ENCODE measurements around the gene HIC1. TPM values are rescaled to one million over a fixed set of nuclear protein-coding genes. Genes with fewer than 3 reads are reported as not detected.

Gene HIC1
- polyA plus RNA-seq, 1 donor (not counting 4 experiments of a cell fraction or from before 2014, with no cell fraction given), result 0.64 TPM

DNA sequence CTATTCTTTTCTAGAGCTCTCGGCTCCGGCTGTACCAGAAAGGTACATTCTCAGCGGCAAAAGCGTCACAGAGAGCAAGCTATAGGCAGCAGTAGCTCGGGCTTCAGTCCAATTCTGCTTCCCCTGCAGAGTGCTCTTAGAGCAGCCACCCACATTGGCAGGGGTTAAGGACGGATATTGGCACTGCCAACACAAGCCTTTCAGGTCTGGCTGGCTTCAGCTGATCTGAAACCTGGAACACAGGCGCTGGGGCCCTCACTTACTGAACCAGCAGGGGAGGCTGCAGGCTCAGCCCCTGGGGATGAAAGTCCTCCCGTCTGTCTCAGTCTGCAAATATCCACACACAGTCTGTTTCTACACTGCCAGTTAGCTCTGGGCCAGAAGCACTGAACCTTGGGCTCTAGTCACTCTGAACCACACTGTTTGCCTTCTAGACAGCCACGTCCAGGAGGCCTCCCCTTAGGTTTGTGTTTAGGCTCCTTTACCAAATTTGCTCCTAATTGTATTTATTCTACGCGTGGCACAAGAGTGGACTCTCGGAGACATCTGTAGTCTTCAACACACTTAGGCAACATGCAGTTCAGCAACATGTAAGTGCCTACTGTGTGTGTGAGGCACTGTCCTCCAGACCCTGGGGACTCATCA is 40.1 kb downstream of the HIC1 start:
- H2AFZ ChIP-seq (ENCODE audit: control insufficient read depth, low read length), result no peak overlapping the region
- H4K20me1 ChIP-seq (ENCODE audit: control insufficient read depth, extremely low read depth, insufficient read depth, low read length), result no peaks in the 10 kb centered on the region
- no peak for DNase-seq (ENCODE audit: low read depth, low spot score)
- H3K36me3 ChIP-seq (ENCODE audit: control insufficient read depth in 2 of 2, extremely low read depth in 1 of 2, insufficient read depth in 2 of 2, low read length in 2 of 2), result peaks cover 0 to 3% of the 10 kb centered on the region in 2 experiments
- dilution Hi-C loops (cut with MboI; ENCODE audit: extremely low pct_ligation_motif_present, low sequenced_read_pairs), result no loop called here
- no peaks in the 10 kb centered on the region for H3K9me3 ChIP-seq (ENCODE audit: control insufficient read depth, low read depth, low read length)
- TF ChIP-seq EZH2 (IDR thresholded peaks at IDR 0.05; ENCODE audit: low read length), result no peak
- TF ChIP-seq, protein P1, sequence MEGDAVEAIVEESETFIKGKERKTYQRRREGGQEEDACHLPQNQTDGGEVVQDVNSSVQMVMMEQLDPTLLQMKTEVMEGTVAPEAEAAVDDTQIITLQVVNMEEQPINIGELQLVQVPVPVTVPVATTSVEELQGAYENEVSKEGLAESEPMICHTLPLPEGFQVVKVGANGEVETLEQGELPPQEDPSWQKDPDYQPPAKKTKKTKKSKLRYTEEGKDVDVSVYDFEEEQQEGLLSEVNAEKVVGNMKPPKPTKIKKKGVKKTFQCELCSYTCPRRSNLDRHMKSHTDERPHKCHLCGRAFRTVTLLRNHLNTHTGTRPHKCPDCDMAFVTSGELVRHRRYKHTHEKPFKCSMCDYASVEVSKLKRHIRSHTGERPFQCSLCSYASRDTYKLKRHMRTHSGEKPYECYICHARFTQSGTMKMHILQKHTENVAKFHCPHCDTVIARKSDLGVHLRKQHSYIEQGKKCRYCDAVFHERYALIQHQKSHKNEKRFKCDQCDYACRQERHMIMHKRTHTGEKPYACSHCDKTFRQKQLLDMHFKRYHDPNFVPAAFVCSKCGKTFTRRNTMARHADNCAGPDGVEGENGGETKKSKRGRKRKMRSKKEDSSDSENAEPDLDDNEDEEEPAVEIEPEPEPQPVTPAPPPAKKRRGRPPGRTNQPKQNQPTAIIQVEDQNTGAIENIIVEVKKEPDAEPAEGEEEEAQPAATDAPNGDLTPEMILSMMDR (optimal IDR thresholded peaks at IDR 0.05 in 1 of 3, IDR thresholded peaks at IDR 0.05 in 1 of 3, conservative IDR thresholded peaks at IDR 0.05 in 1 of 3; ENCODE audit: extremely low read depth in 1 of 3, insufficient read depth in 2 of 3, low read length in 3 of 3), result peak; percentile 63 to 71 (median 69)
- peak; percentile 26 for FAIRE-seq
- H3K4me2 ChIP-seq (ENCODE audit: control insufficient read depth, extremely low read depth, insufficient read depth, low read depth, low read length), result no peak overlapping the region
- H3K27me3 ChIP-seq (ENCODE audit: control insufficient read depth, extremely low read depth, insufficient read depth, low read length), result no peaks in the 10 kb centered on the region
- no peak overlapping the region for H3K27ac ChIP-seq (ENCODE audit: control insufficient read depth, insufficient read depth, low read length)
- H3K9me1 ChIP-seq (ENCODE audit: control insufficient read depth, extremely low read depth, insufficient read depth, low read length), result no peaks in the 10 kb centered on the region
- H3K4me1 ChIP-seq (ENCODE audit: control insufficient read depth, extremely low read depth, insufficient read depth, low read length), result peaks cover 32% of the 10 kb centered on the region
- H3K79me2 ChIP-seq (ENCODE audit: control insufficient read depth, insufficient read depth, low read length), result no peaks in the 10 kb centered on the region
- H3K4me3 ChIP-seq (ENCODE audit: control insufficient read depth in 2 of 3, extremely low read depth in 1 of 3, insufficient read depth in 2 of 3, low read depth in 1 of 3, low read length in 3 of 3), result no peak overlapping the region
- no peak overlapping the region for H3K9ac ChIP-seq (ENCODE audit: control insufficient read depth, extremely low read depth, insufficient read depth, low read length)

DNA sequence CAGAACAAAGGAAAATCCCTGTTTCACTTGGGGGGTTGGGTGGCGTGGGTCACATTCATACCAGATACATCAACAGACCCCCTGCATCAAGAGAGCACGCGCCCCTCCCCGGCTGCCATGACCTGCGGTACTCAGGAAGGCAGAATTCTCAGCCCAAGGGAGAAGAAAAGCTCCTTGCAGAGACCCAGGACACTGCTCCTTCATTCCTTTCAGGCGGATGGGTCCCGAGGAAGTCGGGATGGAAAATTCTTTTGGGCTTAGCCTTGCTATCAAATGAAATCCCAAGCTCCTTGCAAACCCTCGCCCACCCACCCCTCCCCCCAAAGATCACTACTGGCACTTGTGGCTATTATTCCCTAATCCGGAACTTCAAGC is 40.6 kb downstream of the HIC1 start:
- Histone ChIP-seq H3K36me3 (ENCODE audit: control insufficient read depth in 2 of 2, extremely low read depth in 1 of 2, insufficient read depth in 2 of 2, low read length in 2 of 2) (peaks cover 0 to 1% of the 10 kb centered on the region in 2 experiments), H3K79me2 (ENCODE audit: control insufficient read depth, insufficient read depth, low read length) (no peaks in the 10 kb centered on the region), H2AFZ (ENCODE audit: control insufficient read depth, low read length) (no peak overlapping the region), H3K9me1 (ENCODE audit: control insufficient read depth, extremely low read depth, insufficient read depth, low read length) (no peaks in the 10 kb centered on the region), H3K4me2 (ENCODE audit: control insufficient read depth, extremely low read depth, insufficient read depth, low read depth, low read length) (no peak overlapping the region), H3K4me1 (ENCODE audit: control insufficient read depth, extremely low read depth, insufficient read depth, low read length) (peaks cover 27% of the 10 kb centered on the region), H3K9ac (ENCODE audit: control insufficient read depth, extremely low read depth, insufficient read depth, low read length) (no peak overlapping the region), H4K20me1 (ENCODE audit: control insufficient read depth, extremely low read depth, insufficient read depth, low read length) (no peaks in the 10 kb centered on the region), H3K4me3 (ENCODE audit: control insufficient read depth in 2 of 3, extremely low read depth in 1 of 3, insufficient read depth in 2 of 3, low read depth in 1 of 3, low read length in 3 of 3) (no peak overlapping the region), H3K27ac (ENCODE audit: control insufficient read depth, insufficient read depth, low read length) (no peak overlapping the region), H3K9me3 (ENCODE audit: control insufficient read depth, low read depth, low read length) (no peaks in the 10 kb centered on the region), H3K27me3 (ENCODE audit: control insufficient read depth, extremely low read depth, insufficient read depth, low read length) (no peaks in the 10 kb centered on the region)
- DNase-seq (ENCODE audit: low read depth, low spot score) (no peak), FAIRE-seq (no peak)
- dilution Hi-C loops (cut with MboI; ENCODE audit: extremely low pct_ligation_motif_present, low sequenced_read_pairs), result no loop called here
- TF ChIP-seq, protein P1 (optimal IDR thresholded peaks at IDR 0.05 in 1 of 3, IDR thresholded peaks at IDR 0.05 in 1 of 3, conservative IDR thresholded peaks at IDR 0.05 in 1 of 3; ENCODE audit: extremely low read depth in 1 of 3, insufficient read depth in 2 of 3, low read length in 3 of 3), result no peak
- no peak for TF ChIP-seq EZH2 (IDR thresholded peaks at IDR 0.05; ENCODE audit: low read length)
